Lower leg skin (tissue), 4 donors: Measurements from ENCODE around the gene ACSF3. TPM values are rescaled to one million over a fixed set of nuclear protein-coding genes. Genes with fewer than 3 reads are reported as not detected.

Experiments
- DNase-seq, 2 donors: peaks; one replicate each; pipeline ENCODE4 v3.0.0-alpha.2; 2019; ENCODE audit warnings: low spot score in 2 of 2
- H3K4me3 ChIP-seq: fragments of 200-600 bp; sonication (generic); 2 replicates; pipeline ENCODE4 v1.5.1; 2017; ENCODE audit warnings: mild to moderate bottlenecking, low read depth; ENCODE audit not compliant: poor library complexity, severe bottlenecking
- POLR2A ChIP-seq, 2 donors: fragments of 450-650 bp; IDR thresholded peaks; one replicate each; pipeline ENCODE4 v1.6.1; 2016 to 2017; ENCODE audit warnings: antibody characterized with exemption in 2 of 2, mild to moderate bottlenecking in 1 of 2, moderate library complexity in 1 of 2
- WGBS, 2 donors: methylation state at CpG; one replicate each; pipeline ENCODE4 v1.1.5; 2018; 5-methylcytosine and 5-hydroxymethylcytosine counted together
- intact Hi-C: fragments of 100-400 bp; cut with DNase I; formaldehyde crosslinking; loops from one replicate; pipeline ENCODE4 v1.15.0; 2023; ENCODE audit warnings: low total_unique reads
- total RNA-seq, 4 donors: library from RNA; depleted of rRNA; stranded (reverse); fragments of >200 nt; gene quantifications; one replicate each; pipeline ENCODE4 v1.1.0, GENCODE V29; 2016
- TF ChIP-seq, protein P1 (sequence below), 3 donors: fragments of 450-650 bp; IDR thresholded peaks; one replicate each; pipeline ENCODE4 v1.5.1; 2016; ENCODE audit warnings: antibody characterized with exemption in 3 of 3, mild to moderate bottlenecking in 3 of 3, moderate library complexity in 2 of 3

The ACSF3 gene
- total RNA-seq: 10 to 100 TPM; 22.7 to 42.3 (median 34.4) TPM

DNA sequence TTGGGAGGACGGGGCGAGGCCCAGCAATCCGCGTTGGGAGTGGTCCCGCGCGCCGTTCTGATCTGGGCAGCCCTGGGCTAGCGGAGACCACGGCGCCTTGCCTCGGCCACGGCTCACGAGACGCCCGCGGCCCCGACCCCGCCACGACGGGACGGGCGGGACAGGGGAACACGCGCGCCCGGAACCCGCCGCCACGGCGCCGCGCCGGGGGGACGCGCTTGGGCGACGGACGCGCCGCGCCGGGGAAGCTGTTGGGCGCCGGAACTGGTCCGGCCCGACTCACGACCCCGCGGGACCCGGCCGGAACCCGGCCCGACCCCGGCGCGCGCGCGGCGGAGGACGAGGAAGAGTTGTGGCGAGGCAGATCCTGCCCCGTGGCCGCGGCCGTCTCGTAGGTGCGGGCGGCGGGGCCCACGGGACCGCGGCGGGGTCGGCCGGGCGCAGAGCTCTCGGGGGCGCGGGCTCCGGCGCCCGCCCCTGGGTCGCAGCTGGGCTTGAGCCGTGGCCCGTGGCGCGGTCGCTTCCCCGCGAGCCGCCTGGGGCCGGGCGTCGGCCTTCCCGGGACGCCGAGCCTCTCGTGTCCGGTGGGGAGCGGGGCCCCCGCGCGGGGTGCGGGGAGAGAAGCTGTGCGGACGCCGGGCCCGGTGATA, at the start of gene ACSF3:
ACSF3 (plus strand) TSS at position 251 of the 650 bp plus-strand sequence. CDS start 6,830 bp downstream, outside the sequence.
- DNase-seq: peak in 1 of 2 donors; percentile 90
- intact Hi-C loops: no loop called here
- H3K4me3 ChIP-seq: peak within 1 kb of the TSS; percentile 78
- WGBS, 2 donors: 1 to 2% methylated on average over 36 to 41 of the region's 110 CpGs
- TF ChIP-seq, protein P1, sequence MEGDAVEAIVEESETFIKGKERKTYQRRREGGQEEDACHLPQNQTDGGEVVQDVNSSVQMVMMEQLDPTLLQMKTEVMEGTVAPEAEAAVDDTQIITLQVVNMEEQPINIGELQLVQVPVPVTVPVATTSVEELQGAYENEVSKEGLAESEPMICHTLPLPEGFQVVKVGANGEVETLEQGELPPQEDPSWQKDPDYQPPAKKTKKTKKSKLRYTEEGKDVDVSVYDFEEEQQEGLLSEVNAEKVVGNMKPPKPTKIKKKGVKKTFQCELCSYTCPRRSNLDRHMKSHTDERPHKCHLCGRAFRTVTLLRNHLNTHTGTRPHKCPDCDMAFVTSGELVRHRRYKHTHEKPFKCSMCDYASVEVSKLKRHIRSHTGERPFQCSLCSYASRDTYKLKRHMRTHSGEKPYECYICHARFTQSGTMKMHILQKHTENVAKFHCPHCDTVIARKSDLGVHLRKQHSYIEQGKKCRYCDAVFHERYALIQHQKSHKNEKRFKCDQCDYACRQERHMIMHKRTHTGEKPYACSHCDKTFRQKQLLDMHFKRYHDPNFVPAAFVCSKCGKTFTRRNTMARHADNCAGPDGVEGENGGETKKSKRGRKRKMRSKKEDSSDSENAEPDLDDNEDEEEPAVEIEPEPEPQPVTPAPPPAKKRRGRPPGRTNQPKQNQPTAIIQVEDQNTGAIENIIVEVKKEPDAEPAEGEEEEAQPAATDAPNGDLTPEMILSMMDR (IDR thresholded peaks at IDR 0.05): no peak
- no peak for TF ChIP-seq POLR2A (IDR thresholded peaks at IDR 0.05)

DNA sequence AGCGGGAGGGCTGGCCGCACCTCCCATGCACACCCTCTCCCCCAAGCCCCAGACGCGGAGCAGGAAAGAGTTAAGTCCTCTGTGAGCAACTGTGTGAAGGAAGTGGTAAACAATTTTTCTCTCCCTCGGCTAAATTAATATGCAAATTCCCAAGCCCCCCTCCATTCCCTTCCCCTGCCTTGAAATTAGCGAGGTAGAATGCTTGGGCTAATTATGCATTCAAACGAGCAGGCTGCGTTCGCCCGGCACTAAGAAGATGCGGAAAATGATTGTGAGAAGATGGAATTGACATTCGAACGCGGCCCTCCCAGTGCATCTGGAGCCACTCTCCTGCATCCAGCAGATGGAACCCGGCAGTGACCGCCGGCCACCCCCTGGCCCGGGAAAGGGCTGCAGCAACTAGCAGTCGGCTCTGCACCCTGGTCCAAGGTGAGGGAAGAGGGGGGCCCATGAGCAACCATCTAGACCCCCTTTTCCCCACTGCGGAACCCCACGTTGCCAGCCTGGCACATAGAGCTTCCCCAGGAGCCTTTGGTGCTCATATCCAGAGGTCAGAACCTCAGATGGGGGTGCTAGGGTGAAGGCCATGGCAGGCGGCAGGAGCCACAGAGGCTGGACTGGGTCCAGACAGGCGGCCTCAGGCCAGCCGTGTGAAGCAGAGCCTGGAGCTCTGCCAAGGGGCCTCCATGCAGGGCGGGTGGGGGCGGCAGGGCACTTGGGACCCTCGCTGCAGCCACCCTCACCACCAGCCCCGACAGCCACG, 49.1 kb upstream of the ACSF3 start:
- intact Hi-C loops: no loop called here
- TF ChIP-seq, protein P1 (IDR thresholded peaks at IDR 0.05): no peak
- no peak for TF ChIP-seq POLR2A (IDR thresholded peaks at IDR 0.05)
- 40 to 48% methylated on average over 25 to 29 of the region's 29 CpGs for WGBS, 2 donors

DNA sequence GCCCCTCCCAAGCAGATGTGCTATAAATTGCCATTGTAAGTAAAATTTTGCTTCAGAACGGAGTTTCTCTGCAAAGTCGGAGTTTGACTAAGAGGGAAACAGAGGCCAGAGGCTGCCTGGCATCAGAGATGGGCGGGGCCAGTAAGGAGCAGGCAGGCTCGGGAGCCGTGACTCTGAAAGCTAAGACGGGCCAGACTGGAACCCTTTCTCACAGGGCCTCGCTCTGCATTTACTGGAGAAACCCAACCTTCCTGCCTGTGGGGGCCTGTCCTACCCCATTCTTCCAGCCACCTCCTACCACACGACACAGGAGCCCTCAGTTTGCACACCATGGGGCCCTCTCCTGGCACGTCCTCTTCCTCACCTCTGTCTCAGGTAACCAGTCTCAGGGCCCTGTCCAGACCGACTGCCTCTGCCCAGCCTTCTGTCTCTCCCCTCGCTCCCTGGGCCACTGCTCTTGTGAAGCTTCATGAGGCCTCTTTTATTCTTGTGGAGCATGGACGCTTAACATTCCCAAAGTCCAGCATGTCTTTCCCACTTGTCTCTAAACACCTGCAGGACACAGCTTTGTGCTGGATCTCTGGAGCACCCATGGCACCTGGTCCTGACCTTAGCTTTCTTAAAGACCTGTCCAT, 48.4 kb upstream of the ACSF3 start:
- TF ChIP-seq, protein P1 (IDR thresholded peaks at IDR 0.05): no peak
- TF ChIP-seq POLR2A (IDR thresholded peaks at IDR 0.05): no peak
- no peak overlapping the region for H3K4me3 ChIP-seq
- no peak for DNase-seq
- 58 to 66% methylated on average over 12 of the region's 12 CpGs for WGBS, 2 donors
- intact Hi-C loops: no loop called here

More for the DNA sequence above, 49.1 kb upstream of the ACSF3 start:
- no peak overlapping the region for H3K4me3 ChIP-seq
- no peak for DNase-seq

DNA sequence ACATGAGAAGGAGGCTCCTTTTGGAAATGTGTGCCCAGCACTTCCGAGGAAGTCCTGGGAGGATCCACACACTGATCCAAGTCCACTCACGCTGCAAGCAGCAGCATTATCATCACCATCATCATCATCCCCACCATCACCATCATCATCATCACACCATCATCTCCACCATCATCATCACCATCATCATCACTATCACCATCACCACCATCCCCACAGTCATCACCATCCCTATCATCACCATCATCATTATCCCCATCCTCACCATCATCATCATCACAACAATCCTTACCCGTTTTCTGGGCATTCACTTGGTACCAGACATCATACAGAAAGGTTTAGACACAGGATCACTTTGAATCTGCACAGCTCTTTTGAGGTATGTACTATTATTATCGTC, 47.8 kb upstream of the ACSF3 start:
- no peak for DNase-seq
- WGBS, 2 donors: 85 to 87% methylated on average over 4 of the region's 4 CpGs
- intact Hi-C loops: no loop called here
- no peak for TF ChIP-seq POLR2A (IDR thresholded peaks at IDR 0.05)
- TF ChIP-seq, protein P1 (IDR thresholded peaks at IDR 0.05): no peak
- H3K4me3 ChIP-seq: no peak overlapping the region

DNA sequence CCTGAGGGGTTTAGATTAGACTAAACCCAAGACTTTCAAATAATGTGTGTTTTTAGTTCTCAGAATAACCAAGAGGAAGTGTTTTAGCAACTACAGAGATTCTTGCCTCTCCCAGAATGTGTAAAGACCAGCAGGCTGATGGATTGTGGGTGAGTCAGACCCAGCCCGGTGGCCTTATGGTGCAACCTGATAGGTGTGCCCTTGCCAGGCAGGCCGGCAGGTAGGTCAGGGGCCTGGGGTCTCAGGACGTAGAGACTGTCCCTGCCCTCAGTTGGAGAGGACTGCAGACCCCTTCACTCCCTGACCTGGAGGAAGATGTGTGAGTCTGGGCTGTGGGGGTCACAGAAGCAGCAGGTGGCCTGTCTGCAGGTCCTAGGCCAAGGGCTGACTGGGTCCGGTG, 47.2 kb upstream of the ACSF3 start:
- DNase-seq: no peak
- TF ChIP-seq, protein P1 (IDR thresholded peaks at IDR 0.05): no peak
- no peak for TF ChIP-seq POLR2A (IDR thresholded peaks at IDR 0.05)
- 87% methylated on average over 4 of the region's 4 CpGs for WGBS, 2 donors
- intact Hi-C loops: no loop called here
- no peak overlapping the region for H3K4me3 ChIP-seq
